GM12873 (cell line): ENCODE results near the gene NHSL2.

Source experiments
- CTCF ChIP-seq: IDR thresholded peaks from 2 replicates; pipeline ENCODE4 v1.5.1; 2012; ENCODE audit warnings: low read depth, mild to moderate bottlenecking, moderate library complexity, low read length, control low read depth; ENCODE audit not compliant: insufficient read depth; ENCODE audit errors: missing control alignments

NHSL2 gene

GRCh38 chrX:72127332-72127731 lies 216.7 kb downstream of the NHSL2 start:
- TF ChIP-seq CTCF: no peak

- TF ChIP-seq CTCF: no peak
Observed at GRCh38 chrX:72128183-72128834, 217.7 kb downstream of the NHSL2 start.

GRCh38 chrX:72128881-72129280 lies 218.2 kb downstream of the NHSL2 start:
- TF ChIP-seq CTCF: peak; percentile 54

GRCh38 chrX:72129661-72130060 lies 219.0 kb downstream of the NHSL2 start:
- TF ChIP-seq CTCF: no peak

- TF ChIP-seq CTCF: no peak
Observed at GRCh38 chrX:72130156-72130761, 219.6 kb downstream of the NHSL2 start.

GRCh38 chrX:72130762-72131250 lies 220.2 kb downstream of the NHSL2 start:
- no peak for TF ChIP-seq CTCF

- no peak for TF ChIP-seq CTCF
Observed at GRCh38 chrX:72131317-72132294, 221.0 kb downstream of the NHSL2 start, which contains the start of gene RTL5. RTL5 (minus strand) TSS chrX:72131915.
